Loucy (cell line): ENCODE measurements around the gene IL36RN.

Experiments used
- CTCF ChIP-seq: fragments of 200-600 bp; sonication (generic); conservative IDR thresholded peaks from 2 replicates; pipeline ENCODE4 v1.5.1; 2014; ENCODE audit warnings: mild to moderate bottlenecking, antibody characterized with exemption, low read length
- EZH2phosphoT487 ChIP-seq: fragments of 200-600 bp; IDR thresholded peaks from 2 replicates; pipeline ENCODE4 v1.6.1; 2018; ENCODE audit warnings: antibody characterized with exemption, mild to moderate bottlenecking, moderate library complexity, borderline replicate concordance

DNA sequence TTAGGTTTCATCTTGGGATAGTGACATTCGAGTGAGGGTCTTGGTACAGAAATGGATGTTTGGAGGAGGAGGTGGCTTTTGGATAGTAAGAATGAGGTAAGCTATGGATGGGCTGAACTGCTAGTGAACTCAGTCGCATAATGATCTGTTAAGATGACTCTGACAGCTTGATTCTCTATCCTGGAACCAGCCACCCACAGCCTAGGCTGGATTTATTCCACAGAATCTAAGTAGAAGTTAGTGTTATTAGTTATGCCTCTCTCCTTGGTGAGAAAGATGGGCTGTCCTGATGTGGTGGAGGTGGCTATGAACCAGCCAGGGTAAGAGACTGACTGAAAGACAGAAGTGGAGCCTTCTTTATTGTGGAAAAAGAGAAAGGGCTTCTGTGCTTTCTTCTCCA is 31.3 kb upstream of the IL36RN start:
- TF ChIP-seq CTCF (no peak), EZH2phosphoT487 (no peak)
